GM12878 (cell line): ENCODE data around the gene TNP2. TPM values are rescaled to one million over a fixed set of nuclear protein-coding genes. Genes with fewer than 3 reads are reported as not detected.

ENCODE experiments used
- BRCA1 ChIP-seq: IDR thresholded peaks from 2 replicates; pipeline ENCODE4 v1.6.1; 2011; ENCODE audit warnings: low read depth, low read length, improper control_type of control experiment
- CBFB ChIP-seq: IDR thresholded peaks from 2 replicates; pipeline ENCODE4 v1.6.1; 2016; ENCODE audit warnings: antibody characterized with exemption, low read depth
- CHD2 ChIP-seq: IDR thresholded peaks from 2 replicates; pipeline ENCODE4 v1.6.1; 2011; ENCODE audit warnings: low read depth, low read length, improper control_type of control experiment, borderline replicate concordance
- CREM ChIP-seq: IDR thresholded peaks from 2 replicates; pipeline ENCODE4 v1.6.1; 2014; ENCODE audit warnings: antibody characterized with exemption, low read depth
- HCFC1 ChIP-seq: fragments of 150-350 bp; IDR thresholded peaks from 2 replicates; pipeline ENCODE4 v1.6.1; 2014; ENCODE audit warnings: low read length
- JUNB ChIP-seq: IDR thresholded peaks from 2 replicates; pipeline ENCODE4 v1.6.1; 2016; ENCODE audit warnings: antibody characterized with exemption, mild to moderate bottlenecking
- JUND ChIP-seq: IDR thresholded peaks from 2 replicates; pipeline ENCODE4 v1.6.1; 2012; ENCODE audit warnings: low read depth, mild to moderate bottlenecking, low read length, improper control_type of control experiment, moderate library complexity
- MYB ChIP-seq: fragments of 150-350 bp; IDR thresholded peaks from 2 replicates; pipeline ENCODE4 v1.6.1; 2014; ENCODE audit warnings: mild to moderate bottlenecking, low read depth, low read length, borderline replicate concordance
- NR2C2 ChIP-seq: IDR thresholded peaks from 2 replicates; pipeline ENCODE4 v1.6.1; 2011; ENCODE audit warnings: borderline replicate concordance, low read depth; ENCODE audit not compliant: control insufficient read depth, insufficient read length
- RUNX3 ChIP-seq: IDR thresholded peaks from 2 replicates; pipeline ENCODE4 v1.6.1; 2012; ENCODE audit warnings: low read length, inconsistent platforms
- SMAD1 ChIP-seq: fragments of 450-650 bp; IDR thresholded peaks from 2 replicates; pipeline ENCODE4 v1.6.1; 2018; ENCODE audit warnings: mild to moderate bottlenecking, low read depth; ENCODE audit not compliant: partially characterized antibody
- SPI1 ChIP-seq: IDR thresholded peaks from 2 replicates; pipeline ENCODE4 v1.6.1; 2011; ENCODE audit warnings: low read depth, mild to moderate bottlenecking, low read length, moderate library complexity, borderline replicate concordance; ENCODE audit not compliant: insufficient read depth
- SREBF1 ChIP-seq: IDR thresholded peaks from 2 replicates; pipeline ENCODE4 v1.6.1; 2012; ENCODE audit warnings: mild to moderate bottlenecking, low read length
- ZNF24 ChIP-seq: fragments of 450-650 bp; IDR thresholded peaks from 2 replicates; pipeline ENCODE4 v1.6.1; 2017; ENCODE audit warnings: antibody characterized with exemption, mild to moderate bottlenecking
- polyA plus RNA-seq, 11 experiments: library from polyadenylated mRNA; depleted of rRNA in 4 of 11; unstranded in 6 of 11; stranded (reverse) in 5 of 11; fragments of >200 nt; fragmentation: Nextera tagmentation in 4 of 11; fragmentation: Illumina TruSeq in 1 of 11; extraction: Ambion mirVana in 4 of 11; extraction: Trizol in 1 of 11; gene quantifications; 1 replicate in 1 of 11; 2 replicates in 10 of 11; pipeline versions ENCODE4 v1.2.1 to v1.2.3, GENCODE V29; 2011 to 2016; ENCODE audit warnings: inconsistent platforms in 2 of 11, missing spikeins in 2 of 11, low read depth in 1 of 11
- total RNA-seq, 4 experiments: library from RNA; depleted of rRNA in 3 of 4; stranded (reverse); fragments of >200 nt in 3 of 4; fragmentation: Illumina TruSeq in 1 of 4; extraction: Trizol in 1 of 4; gene quantifications; 2 replicates each; pipeline versions ENCODE4 v1.2.1 to v1.2.3, GENCODE V29; 2013 to 2021
- TF ChIP-seq, protein P1 (sequence below): fragments of 450-650 bp; IDR thresholded peaks from 2 replicates; pipeline ENCODE4 v1.6.1; 2017; ENCODE audit warnings: mild to moderate bottlenecking, low read depth, inconsistent platforms; ENCODE audit not compliant: poor library complexity, severe bottlenecking
- TF ChIP-seq, protein P2 (sequence below): fragments of 450-650 bp; IDR thresholded peaks from 2 replicates; pipeline ENCODE4 v1.6.1; 2018; ENCODE audit warnings: mild to moderate bottlenecking, low read depth, moderate library complexity; ENCODE audit not compliant: partially characterized antibody
- TF ChIP-seq, protein P3 (sequence below): IDR thresholded peaks from 2 replicates; pipeline ENCODE4 v1.6.1; 2012; ENCODE audit warnings: improper control_type of control experiment, low read depth, low read length; ENCODE audit not compliant: insufficient replicate concordance
- TF ChIP-seq, protein P4 (sequence below): fragments of 450-650 bp; IDR thresholded peaks from 2 replicates; pipeline ENCODE4 v1.6.1; 2017; ENCODE audit warnings: mild to moderate bottlenecking

TNP2 gene
- total and polyA plus RNA-seq, 10 of the 15 experiments (the other 5 are each of a cell fraction or from before 2014, with no cell fraction given), result not detected

DNA sequence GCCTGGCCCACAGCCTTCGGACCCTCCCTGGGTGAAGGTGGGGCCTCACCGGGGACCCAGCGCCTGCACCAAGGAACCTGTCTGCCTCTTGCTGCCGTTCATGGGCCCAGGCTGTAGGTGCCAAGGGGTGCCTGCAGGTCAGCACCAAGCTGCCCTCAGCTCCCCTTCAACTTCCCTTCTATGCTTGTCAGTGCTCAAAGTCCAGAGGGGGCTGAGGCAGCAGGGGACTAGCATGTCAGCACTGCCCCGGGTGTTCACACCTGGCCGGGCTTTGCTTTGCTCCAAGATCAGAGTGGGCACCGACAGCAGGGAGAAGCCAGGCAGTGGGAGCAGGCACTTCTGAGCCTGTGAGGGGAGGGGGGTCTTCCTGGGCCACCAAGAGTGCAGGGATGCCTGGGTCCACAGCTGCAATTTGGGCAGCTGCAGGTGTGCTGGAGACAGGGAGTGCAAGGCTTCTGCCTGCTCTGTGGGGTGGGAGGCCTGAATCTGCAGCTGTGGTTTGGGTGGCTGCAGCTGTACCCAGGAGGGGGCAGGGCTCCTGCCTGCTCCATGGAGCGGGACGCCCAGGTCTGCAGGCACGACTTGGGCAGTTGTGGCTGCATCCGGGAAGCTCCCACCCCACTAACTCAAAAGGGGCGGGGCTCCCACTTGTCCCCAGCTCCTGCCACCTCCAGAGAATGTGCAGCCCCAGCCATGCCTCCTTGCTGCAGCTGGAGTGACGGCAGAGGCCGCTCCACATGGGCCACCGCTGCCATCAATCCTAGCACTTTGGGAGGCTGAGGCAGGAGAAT is 39.6 kb upstream of the TNP2 start (continued):
- TF ChIP-seq, protein P1, sequence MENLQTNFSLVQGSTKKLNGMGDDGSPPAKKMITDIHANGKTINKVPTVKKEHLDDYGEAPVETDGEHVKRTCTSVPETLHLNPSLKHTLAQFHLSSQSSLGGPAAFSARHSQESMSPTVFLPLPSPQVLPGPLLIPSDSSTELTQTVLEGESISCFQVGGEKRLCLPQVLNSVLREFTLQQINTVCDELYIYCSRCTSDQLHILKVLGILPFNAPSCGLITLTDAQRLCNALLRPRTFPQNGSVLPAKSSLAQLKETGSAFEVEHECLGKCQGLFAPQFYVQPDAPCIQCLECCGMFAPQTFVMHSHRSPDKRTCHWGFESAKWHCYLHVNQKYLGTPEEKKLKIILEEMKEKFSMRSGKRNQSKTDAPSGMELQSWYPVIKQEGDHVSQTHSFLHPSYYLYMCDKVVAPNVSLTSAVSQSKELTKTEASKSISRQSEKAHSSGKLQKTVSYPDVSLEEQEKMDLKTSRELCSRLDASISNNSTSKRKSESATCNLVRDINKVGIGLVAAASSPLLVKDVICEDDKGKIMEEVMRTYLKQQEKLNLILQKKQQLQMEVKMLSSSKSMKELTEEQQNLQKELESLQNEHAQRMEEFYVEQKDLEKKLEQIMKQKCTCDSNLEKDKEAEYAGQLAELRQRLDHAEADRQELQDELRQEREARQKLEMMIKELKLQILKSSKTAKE, result peak; percentile 55
- TF ChIP-seq, protein P2, sequence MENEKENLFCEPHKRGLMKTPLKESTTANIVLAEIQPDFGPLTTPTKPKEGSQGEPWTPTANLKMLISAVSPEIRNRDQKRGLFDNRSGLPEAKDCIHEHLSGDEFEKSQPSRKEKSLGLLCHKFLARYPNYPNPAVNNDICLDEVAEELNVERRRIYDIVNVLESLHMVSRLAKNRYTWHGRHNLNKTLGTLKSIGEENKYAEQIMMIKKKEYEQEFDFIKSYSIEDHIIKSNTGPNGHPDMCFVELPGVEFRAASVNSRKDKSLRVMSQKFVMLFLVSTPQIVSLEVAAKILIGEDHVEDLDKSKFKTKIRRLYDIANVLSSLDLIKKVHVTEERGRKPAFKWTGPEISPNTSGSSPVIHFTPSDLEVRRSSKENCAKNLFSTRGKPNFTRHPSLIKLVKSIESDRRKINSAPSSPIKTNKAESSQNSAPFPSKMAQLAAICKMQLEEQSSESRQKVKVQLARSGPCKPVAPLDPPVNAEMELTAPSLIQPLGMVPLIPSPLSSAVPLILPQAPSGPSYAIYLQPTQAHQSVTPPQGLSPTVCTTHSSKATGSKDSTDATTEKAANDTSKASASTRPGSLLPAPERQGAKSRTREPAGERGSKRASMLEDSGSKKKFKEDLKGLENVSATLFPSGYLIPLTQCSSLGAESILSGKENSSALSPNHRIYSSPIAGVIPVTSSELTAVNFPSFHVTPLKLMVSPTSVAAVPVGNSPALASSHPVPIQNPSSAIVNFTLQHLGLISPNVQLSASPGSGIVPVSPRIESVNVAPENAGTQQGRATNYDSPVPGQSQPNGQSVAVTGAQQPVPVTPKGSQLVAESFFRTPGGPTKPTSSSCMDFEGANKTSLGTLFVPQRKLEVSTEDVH, result no peak
- TF ChIP-seq RUNX3 (peak; percentile 95), SMAD1 (no peak), SREBF1 (no peak), HCFC1 (no peak), CBFB (peak; percentile 79), CHD2 (peak; percentile 87), BRCA1 (no peak), MYB (no peak), CREM (peak; percentile 61; the same call in 1 of the 2 replicates), NR2C2 (no peak), SPI1 (no peak), ZNF24 (0 out of 2 replicates have a peak, but pooled peaks have one; percentile 21), JUND (no peak), JUNB (no peak)
- TF ChIP-seq, protein P3, sequence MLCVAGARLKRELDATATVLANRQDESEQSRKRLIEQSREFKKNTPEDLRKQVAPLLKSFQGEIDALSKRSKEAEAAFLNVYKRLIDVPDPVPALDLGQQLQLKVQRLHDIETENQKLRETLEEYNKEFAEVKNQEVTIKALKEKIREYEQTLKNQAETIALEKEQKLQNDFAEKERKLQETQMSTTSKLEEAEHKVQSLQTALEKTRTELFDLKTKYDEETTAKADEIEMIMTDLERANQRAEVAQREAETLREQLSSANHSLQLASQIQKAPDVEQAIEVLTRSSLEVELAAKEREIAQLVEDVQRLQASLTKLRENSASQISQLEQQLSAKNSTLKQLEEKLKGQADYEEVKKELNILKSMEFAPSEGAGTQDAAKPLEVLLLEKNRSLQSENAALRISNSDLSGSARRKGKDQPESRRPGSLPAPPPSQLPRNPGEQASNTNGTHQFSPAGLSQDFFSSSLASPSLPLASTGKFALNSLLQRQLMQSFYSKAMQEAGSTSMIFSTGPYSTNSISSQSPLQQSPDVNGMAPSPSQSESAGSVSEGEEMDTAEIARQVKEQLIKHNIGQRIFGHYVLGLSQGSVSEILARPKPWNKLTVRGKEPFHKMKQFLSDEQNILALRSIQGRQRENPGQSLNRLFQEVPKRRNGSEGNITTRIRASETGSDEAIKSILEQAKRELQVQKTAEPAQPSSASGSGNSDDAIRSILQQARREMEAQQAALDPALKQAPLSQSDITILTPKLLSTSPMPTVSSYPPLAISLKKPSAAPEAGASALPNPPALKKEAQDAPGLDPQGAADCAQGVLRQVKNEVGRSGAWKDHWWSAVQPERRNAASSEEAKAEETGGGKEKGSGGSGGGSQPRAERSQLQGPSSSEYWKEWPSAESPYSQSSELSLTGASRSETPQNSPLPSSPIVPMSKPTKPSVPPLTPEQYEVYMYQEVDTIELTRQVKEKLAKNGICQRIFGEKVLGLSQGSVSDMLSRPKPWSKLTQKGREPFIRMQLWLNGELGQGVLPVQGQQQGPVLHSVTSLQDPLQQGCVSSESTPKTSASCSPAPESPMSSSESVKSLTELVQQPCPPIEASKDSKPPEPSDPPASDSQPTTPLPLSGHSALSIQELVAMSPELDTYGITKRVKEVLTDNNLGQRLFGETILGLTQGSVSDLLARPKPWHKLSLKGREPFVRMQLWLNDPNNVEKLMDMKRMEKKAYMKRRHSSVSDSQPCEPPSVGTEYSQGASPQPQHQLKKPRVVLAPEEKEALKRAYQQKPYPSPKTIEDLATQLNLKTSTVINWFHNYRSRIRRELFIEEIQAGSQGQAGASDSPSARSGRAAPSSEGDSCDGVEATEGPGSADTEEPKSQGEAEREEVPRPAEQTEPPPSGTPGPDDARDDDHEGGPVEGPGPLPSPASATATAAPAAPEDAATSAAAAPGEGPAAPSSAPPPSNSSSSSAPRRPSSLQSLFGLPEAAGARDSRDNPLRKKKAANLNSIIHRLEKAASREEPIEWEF, result no peak
- TF ChIP-seq, protein P4, sequence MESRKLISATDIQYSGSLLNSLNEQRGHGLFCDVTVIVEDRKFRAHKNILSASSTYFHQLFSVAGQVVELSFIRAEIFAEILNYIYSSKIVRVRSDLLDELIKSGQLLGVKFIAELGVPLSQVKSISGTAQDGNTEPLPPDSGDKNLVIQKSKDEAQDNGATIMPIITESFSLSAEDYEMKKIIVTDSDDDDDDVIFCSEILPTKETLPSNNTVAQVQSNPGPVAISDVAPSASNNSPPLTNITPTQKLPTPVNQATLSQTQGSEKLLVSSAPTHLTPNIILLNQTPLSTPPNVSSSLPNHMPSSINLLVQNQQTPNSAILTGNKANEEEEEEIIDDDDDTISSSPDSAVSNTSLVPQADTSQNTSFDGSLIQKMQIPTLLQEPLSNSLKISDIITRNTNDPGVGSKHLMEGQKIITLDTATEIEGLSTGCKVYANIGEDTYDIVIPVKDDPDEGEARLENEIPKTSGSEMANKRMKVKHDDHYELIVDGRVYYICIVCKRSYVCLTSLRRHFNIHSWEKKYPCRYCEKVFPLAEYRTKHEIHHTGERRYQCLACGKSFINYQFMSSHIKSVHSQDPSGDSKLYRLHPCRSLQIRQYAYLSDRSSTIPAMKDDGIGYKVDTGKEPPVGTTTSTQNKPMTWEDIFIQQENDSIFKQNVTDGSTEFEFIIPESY, result no peak
